GM12874 (cell line): ENCODE data around the gene IL6.

ENCODE experiments used
- TF ChIP-seq, protein P1 (sequence below): IDR thresholded peaks from 2 replicates; pipeline ENCODE4 v1.5.1; 2011; ENCODE audit warnings: low read depth, mild to moderate bottlenecking, control low read depth, low read length, moderate library complexity; ENCODE audit not compliant: insufficient read depth

Gene IL6

DNA sequence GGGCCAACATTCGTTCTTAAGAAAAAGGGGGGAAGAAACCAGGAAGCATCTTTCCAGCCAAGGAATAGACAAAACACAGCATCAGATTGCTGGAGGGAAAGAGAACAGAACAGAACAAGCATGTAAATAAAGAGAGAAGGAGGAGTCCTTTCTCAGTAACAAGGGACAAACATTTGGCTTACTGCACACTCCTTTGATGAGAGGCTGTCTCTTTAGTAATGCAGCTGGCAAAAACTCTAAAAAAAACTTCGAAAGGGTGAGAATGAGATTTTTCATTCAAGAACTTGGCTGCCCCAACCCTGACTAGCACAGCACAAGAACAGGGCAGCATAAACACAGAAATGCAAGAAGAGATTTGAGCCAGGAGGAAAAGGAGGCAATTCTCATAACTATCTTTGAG is 38.9 kb upstream of the IL6 start:
- TF ChIP-seq, protein P1, sequence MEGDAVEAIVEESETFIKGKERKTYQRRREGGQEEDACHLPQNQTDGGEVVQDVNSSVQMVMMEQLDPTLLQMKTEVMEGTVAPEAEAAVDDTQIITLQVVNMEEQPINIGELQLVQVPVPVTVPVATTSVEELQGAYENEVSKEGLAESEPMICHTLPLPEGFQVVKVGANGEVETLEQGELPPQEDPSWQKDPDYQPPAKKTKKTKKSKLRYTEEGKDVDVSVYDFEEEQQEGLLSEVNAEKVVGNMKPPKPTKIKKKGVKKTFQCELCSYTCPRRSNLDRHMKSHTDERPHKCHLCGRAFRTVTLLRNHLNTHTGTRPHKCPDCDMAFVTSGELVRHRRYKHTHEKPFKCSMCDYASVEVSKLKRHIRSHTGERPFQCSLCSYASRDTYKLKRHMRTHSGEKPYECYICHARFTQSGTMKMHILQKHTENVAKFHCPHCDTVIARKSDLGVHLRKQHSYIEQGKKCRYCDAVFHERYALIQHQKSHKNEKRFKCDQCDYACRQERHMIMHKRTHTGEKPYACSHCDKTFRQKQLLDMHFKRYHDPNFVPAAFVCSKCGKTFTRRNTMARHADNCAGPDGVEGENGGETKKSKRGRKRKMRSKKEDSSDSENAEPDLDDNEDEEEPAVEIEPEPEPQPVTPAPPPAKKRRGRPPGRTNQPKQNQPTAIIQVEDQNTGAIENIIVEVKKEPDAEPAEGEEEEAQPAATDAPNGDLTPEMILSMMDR: no peak

DNA sequence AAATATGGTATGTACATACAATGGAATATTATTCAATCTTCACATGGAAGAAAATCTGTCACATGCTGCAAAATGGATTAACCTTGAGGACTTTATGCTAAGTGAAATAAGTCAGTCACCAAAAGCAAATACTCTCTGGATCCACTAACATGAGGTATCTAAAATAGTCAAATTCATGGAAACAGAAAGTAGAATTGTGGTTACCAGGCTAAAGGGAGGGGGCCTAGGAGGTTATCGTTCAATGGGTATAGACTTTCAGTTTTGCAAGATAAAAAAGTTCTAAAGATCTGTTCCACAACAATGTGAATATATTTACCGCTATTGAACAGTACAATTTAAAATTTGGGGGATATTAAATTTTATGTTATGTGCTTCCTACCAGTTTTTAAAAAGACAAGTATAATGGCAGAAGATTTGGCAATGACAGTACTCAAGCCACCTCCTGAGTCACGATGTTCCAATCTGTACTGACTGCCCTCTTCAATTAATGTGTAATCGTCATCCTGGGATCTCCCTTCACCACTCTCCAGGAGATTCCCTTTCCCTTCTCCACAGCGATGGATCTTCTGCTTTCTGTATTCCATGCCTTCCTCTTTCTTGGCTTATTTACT is 32.3 kb upstream of the IL6 start:
- TF ChIP-seq, protein P1: no peak

DNA sequence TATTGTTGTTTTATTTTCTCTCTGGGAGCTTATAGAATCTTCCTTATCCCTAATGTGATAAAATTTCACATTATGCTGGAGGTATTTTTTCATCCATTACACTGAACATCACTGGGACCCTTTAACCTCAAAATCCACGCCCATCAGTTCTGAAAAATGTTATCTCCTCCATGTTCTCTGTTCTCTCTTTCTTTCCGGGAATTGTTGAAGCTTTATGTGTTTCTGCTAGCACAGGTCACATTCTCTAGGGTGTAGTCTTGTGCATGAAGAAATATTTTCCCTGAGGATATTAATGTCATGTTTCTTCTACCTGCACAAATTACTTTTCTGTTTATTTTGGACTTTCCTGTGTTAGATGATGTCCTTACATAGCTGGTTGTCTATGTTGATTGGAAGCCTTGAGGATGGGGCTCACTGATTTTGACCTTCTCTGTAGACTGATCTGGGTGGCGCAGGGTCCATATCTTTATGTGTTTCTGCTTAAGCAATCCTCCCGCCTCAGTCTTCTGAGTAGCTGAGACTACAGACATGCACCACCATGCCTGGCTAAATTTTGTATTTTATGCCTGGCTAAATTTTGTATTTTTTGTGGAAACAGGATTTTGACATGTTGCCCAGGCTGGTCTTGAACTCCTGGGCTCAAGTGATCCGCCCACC is 31.4 kb upstream of the IL6 start:
- TF ChIP-seq, protein P1: no peak

DNA sequence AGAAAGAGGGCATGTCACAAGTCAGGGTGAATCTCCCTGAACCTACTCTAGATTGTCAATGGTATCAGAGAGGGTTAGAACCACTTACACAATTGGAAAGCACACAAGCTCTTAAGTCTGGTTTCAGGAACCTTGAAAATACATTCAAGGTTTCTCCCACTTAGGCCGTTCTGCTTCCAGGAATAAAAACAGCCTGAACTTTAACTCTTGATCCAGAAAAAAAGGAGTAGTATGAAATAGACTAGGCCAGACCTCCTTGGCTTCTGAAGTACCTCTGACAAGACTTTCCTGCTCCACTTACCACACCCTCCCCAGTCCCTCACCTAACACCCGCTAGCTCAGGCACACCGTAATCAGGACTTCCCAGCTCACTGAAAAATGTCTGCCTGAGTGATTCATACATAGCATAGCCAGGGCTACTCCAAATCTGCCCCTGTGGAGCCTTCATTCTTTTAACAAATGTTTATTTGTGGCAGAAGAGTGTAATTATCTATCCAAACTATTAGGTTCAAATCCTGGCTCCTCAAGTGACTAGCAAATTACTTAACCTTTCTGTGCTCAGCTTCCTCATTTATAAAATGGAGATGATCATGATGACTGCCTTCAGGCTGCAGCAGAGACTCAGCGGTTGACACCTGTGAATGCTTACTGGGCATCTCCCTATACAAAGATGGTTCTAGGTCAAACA is 30.3 kb upstream of the IL6 start:
- TF ChIP-seq, protein P1: no peak

DNA sequence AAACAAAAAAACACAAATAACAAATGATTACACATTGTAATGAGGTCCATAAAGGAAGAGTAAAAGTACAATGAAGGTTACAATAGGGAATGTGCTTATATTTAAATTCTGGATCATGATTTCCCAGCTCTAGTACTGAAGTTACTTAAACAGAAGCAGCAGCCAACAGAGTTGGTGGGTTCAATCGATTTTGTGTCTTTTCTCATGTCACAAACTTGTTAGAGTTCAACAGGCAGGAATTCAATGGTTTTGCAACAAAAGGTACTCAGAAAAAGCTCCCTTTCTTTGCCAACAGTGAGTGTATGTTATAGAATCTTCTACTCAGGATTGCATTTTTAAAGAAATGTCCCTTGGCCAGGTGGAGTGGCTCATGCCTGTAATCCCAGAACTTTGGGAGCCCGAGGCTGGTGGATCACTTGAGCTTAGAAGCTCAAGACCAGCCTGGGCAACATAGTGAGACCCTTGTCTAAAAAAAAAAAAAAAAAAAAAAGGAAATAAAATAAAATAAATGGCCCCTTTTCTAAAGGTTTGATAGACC is 29.6 kb upstream of the IL6 start:
- TF ChIP-seq, protein P1: no peak

DNA sequence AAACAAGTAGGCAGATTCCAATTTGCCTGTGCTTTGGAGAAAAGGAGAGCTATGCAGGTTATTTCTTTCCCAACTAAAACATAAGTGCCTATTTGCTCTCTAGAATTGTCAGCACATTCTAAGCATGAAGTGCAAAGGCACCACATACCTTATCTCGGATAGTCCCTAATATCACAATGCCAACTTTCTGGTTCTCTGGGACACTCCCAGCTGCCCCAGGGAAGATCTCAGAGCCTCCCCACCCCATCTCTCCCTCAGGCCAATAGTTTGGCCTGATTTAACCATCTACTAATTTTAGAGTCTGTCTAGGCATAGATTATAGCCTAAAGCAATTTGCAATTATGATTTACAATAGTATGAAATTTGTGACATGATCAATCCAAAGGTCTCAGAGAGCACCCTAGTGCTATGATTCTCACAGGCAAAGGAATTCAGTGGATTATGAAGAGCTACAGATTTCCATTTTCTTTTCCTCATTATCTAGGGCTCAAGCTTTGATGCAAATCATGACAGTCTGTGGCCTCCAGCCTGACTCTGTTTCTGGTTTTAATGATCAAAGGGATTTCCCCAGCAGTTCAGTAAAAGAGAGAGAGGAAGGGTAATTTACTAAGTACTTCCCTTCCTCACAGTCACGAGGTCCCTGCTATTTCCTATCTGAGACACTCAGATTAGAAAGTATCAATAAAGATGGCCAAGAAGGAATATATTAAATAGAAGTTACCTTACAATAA is 29.0 kb upstream of the IL6 start:
- TF ChIP-seq, protein P1: no peak

DNA sequence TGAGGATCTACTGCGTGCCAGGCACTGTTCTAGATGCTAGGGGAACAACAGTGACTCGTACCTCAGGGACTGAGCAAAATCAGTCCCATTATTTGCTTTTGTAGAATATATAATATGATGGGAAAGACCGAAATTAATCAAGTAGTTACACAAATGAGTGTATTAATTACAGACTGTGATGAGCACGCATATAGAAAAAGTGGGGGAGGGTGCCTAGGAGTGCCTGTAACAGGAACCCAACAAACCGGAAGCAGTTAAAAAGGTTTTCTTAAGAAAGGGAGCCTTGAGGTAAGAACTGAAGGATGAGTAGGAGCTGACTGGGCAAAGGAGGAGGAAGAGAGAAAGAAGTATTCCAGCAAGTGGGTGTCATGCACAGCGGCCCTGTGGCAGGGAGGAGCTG is 28.2 kb upstream of the IL6 start:
- TF ChIP-seq, protein P1: no peak
